Stimulated activated CD4-positive, alpha-beta T cell treated with anti-CD3 and anti-CD28 coated beads, Interleukin-15, amount 100 ng/mL, for 24 hours (primary cell): ENCODE measurements around the gene MICAL2.

Experiments used
- DNase-seq: peaks from one replicate; pipeline ENCODE4 v3.0.0-alpha.2; 2020

The MICAL2 gene

GRCh38 chr11:12098601-12099000 is 11.8 kb upstream of the MICAL2 start:
- no peak for DNase-seq

GRCh38 chr11:12099132-12099873 is 11.1 kb upstream of the MICAL2 start:
- DNase-seq = no peak

GRCh38 chr11:12100429-12100828 is 10.0 kb upstream of the MICAL2 start:
- DNase-seq = no peak

GRCh38 chr11:12100841-12101242 is 9.5 kb upstream of the MICAL2 start:
- DNase-seq = no peak

GRCh38 chr11:12101318-12101717 is 9.1 kb upstream of the MICAL2 start:
- DNase-seq = no peak

GRCh38 chr11:12102588-12103410 is 7.6 kb upstream of the MICAL2 start:
- no peak for DNase-seq

GRCh38 chr11:12103411-12104225 is 6.8 kb upstream of the MICAL2 start:
- DNase-seq = no peak

GRCh38 chr11:12105471-12105870 is 4.9 kb upstream of the MICAL2 start:
- DNase-seq = no peak

GRCh38 chr11:12106101-12106500 is 4.3 kb upstream of the MICAL2 start:
- no peak for DNase-seq

GRCh38 chr11:12106501-12106900 is 3.9 kb upstream of the MICAL2 start:
- DNase-seq = no peak

- DNase-seq = no peak
Measured at GRCh38 chr11:12108875-12109453, 1.4 kb upstream of the MICAL2 start.

GRCh38 chr11:12109591-12110196 is 696 bp upstream of the MICAL2 start:
- peak; percentile 47 for DNase-seq

- peak; percentile 56 for DNase-seq
Measured at GRCh38 chr11:12110714-12111548, 541 bp downstream of the MICAL2 start.

- DNase-seq = no peak
Measured at GRCh38 chr11:12111549-12112520, 1.4 kb downstream of the MICAL2 start.

GRCh38 chr11:12112750-12113149 is 2.4 kb downstream of the MICAL2 start:
- DNase-seq = no peak

- peak; percentile 25 for DNase-seq
Measured at GRCh38 chr11:12113294-12113693, 2.9 kb downstream of the MICAL2 start.

- no peak for DNase-seq
Measured at GRCh38 chr11:12114193-12115033, 4.0 kb downstream of the MICAL2 start.

- DNase-seq = no peak
Measured at GRCh38 chr11:12116425-12117032, 6.1 kb downstream of the MICAL2 start.

- DNase-seq = no peak
Measured at GRCh38 chr11:12117200-12117599, 6.8 kb downstream of the MICAL2 start.
